Activated T-helper 17 cell treated with anti-CD3 and anti-CD28 coated beads, Interleukin-2, amount 50 U/mL, for 72 hours (primary cell): ENCODE results near the gene MYBPC2. TPM values are rescaled to one million over a fixed set of nuclear protein-coding genes. Genes with fewer than 3 reads are reported as not detected.

Experiments used
- ATAC-seq: fragments of 150-1000 bp; cut with Tn5 transposase; replicated peaks from 2 replicates; pipeline ENCODE4 v1.10.0; 2021; ENCODE audit warnings: mild to moderate bottlenecking, moderate library complexity
- H3K27ac Mint-ChIP-seq: one replicate; pipeline ENCODE4 v1.8.0; 2022; ENCODE audit warnings: mixed read lengths
- H3K27me3 Mint-ChIP-seq: one replicate; pipeline ENCODE4 v1.8.0; 2022; ENCODE audit warnings: mixed read lengths
- H3K36me3 Mint-ChIP-seq: one replicate; pipeline ENCODE4 v1.8.0; 2022; ENCODE audit warnings: low read depth, mild to moderate bottlenecking, mixed read lengths
- H3K4me1 Mint-ChIP-seq: one replicate; pipeline ENCODE4 v1.8.0; 2022; ENCODE audit warnings: mixed read lengths
- H3K4me3 Mint-ChIP-seq: one replicate; pipeline ENCODE4 v1.8.0; 2022; ENCODE audit warnings: mild to moderate bottlenecking, mixed read lengths
- H3K9me3 Mint-ChIP-seq: one replicate; pipeline ENCODE4 v1.8.0; 2022; ENCODE audit warnings: mixed read lengths
- total RNA-seq, 2 donors: library from RNA; stranded (reverse); gene quantifications; one replicate each; pipeline ENCODE4 v1.2.3, GENCODE V29; 2022

MYBPC2 gene
- total RNA-seq, 2 donors from 2014 or later: 0.28 to 4.6 TPM

GRCh38 chr19:50417111-50418081 is 15.3 kb upstream of the MYBPC2 start:
- Mint-ChIP-seq H3K27me3 (peaks cover 24% of the 10 kb centered on the region), H3K36me3 (peaks cover 37% of the 10 kb centered on the region), H3K4me1 (peaks cover 11% of the 10 kb centered on the region), H3K9me3 (no peaks in the 10 kb centered on the region), H3K27ac (no peak overlapping the region), H3K4me3 (no peak overlapping the region)
- no peak for ATAC-seq

- H3K4me1 Mint-ChIP-seq: peaks cover 11% of the 10 kb centered on the region
These were observed 14.3 kb upstream of the MYBPC2 start, which contains the start of gene SPIB for GRCh38 chr19:50418176-50419021. Gene SPIB, plus strand, starts transcription at chr19:50418938. Its CDS starts 25 bp downstream, at chr19:50418963.

GRCh38 chr19:50419022-50419579 is 13.6 kb upstream of the MYBPC2 start:
- peaks cover 24% of the 10 kb centered on the region for H3K36me3 Mint-ChIP-seq
- peaks cover 24% of the 10 kb centered on the region for H3K27me3 Mint-ChIP-seq
- H3K4me1 Mint-ChIP-seq: peaks cover 11% of the 10 kb centered on the region
- no peak overlapping the region for H3K27ac Mint-ChIP-seq
- H3K9me3 Mint-ChIP-seq: no peaks in the 10 kb centered on the region
- no peak overlapping the region for H3K4me3 Mint-ChIP-seq
- ATAC-seq: no peak

More at GRCh38 chr19:50418176-50419021, 14.3 kb upstream of the MYBPC2 start, which contains the start of gene SPIB:
- ATAC-seq: no peak
- no peak within 1 kb of the TSS for H3K27ac Mint-ChIP-seq
- H3K4me3 Mint-ChIP-seq: no peak within 1 kb of the TSS
- peaks cover 29% of the 10 kb centered on the region for H3K36me3 Mint-ChIP-seq
- peaks cover 24% of the 10 kb centered on the region for H3K27me3 Mint-ChIP-seq
- no peaks in the 10 kb centered on the region for H3K9me3 Mint-ChIP-seq

- H3K9me3 Mint-ChIP-seq: no peaks in the 10 kb centered on the region
- no peak for ATAC-seq
- no peak overlapping the region for H3K4me3 Mint-ChIP-seq
- H3K4me1 Mint-ChIP-seq: peaks cover 11% of the 10 kb centered on the region
- peaks cover 24% of the 10 kb centered on the region for H3K27me3 Mint-ChIP-seq
- H3K27ac Mint-ChIP-seq: no peak overlapping the region
- H3K36me3 Mint-ChIP-seq: peaks cover 22% of the 10 kb centered on the region
These were observed 13.1 kb upstream of the MYBPC2 start for GRCh38 chr19:50419580-50420035.

GRCh38 chr19:50420127-50420526 is 12.6 kb upstream of the MYBPC2 start:
- Mint-ChIP-seq H3K4me1 (peaks cover 11% of the 10 kb centered on the region), H3K4me3 (no peak overlapping the region), H3K36me3 (peaks cover 18% of the 10 kb centered on the region), H3K27ac (no peak overlapping the region), H3K9me3 (no peaks in the 10 kb centered on the region), H3K27me3 (peaks cover 24% of the 10 kb centered on the region)
- no peak for ATAC-seq

GRCh38 chr19:50420808-50421207 is 11.9 kb upstream of the MYBPC2 start:
- Mint-ChIP-seq H3K4me3 (no peak overlapping the region), H3K36me3 (peaks cover 17% of the 10 kb centered on the region), H3K4me1 (peaks cover 11% of the 10 kb centered on the region), H3K27ac (no peak overlapping the region), H3K9me3 (no peaks in the 10 kb centered on the region), H3K27me3 (peaks cover 24% of the 10 kb centered on the region)
- ATAC-seq: no peak

- no peak overlapping the region for H3K4me3 Mint-ChIP-seq
- H3K4me1 Mint-ChIP-seq: peaks cover 11% of the 10 kb centered on the region
- H3K27ac Mint-ChIP-seq: no peak overlapping the region
- H3K27me3 Mint-ChIP-seq: peaks cover 24% of the 10 kb centered on the region
- peaks cover 13% of the 10 kb centered on the region for H3K36me3 Mint-ChIP-seq
- ATAC-seq: no peak
- H3K9me3 Mint-ChIP-seq: no peaks in the 10 kb centered on the region
These were observed 10.1 kb upstream of the MYBPC2 start for GRCh38 chr19:50422397-50423278.

GRCh38 chr19:50423279-50424113 is 9.2 kb upstream of the MYBPC2 start:
- no peaks in the 10 kb centered on the region for H3K9me3 Mint-ChIP-seq
- no peak overlapping the region for H3K4me3 Mint-ChIP-seq
- no peak overlapping the region for H3K27ac Mint-ChIP-seq
- H3K36me3 Mint-ChIP-seq: peaks cover 10% of the 10 kb centered on the region
- H3K4me1 Mint-ChIP-seq: peaks cover 11% of the 10 kb centered on the region
- ATAC-seq: no peak
- peaks cover 22% of the 10 kb centered on the region for H3K27me3 Mint-ChIP-seq

GRCh38 chr19:50425581-50425980 is 7.1 kb upstream of the MYBPC2 start:
- no peak for ATAC-seq
- Mint-ChIP-seq H3K36me3 (no peaks in the 10 kb centered on the region), H3K27me3 (peaks cover 11% of the 10 kb centered on the region), H3K4me3 (no peak overlapping the region), H3K27ac (no peak overlapping the region), H3K4me1 (no peaks in the 10 kb centered on the region), H3K9me3 (no peaks in the 10 kb centered on the region)

GRCh38 chr19:50427318-50427925 is 5.3 kb upstream of the MYBPC2 start:
- H3K27me3 Mint-ChIP-seq: peaks cover 4% of the 10 kb centered on the region
- no peak for ATAC-seq
- no peak overlapping the region for H3K27ac Mint-ChIP-seq
- H3K4me1 Mint-ChIP-seq: peaks cover 3% of the 10 kb centered on the region
- no peaks in the 10 kb centered on the region for H3K9me3 Mint-ChIP-seq
- H3K4me3 Mint-ChIP-seq: peak overlapping the region; percentile 27
- no peaks in the 10 kb centered on the region for H3K36me3 Mint-ChIP-seq

GRCh38 chr19:50427997-50428425 is 4.7 kb upstream of the MYBPC2 start:
- H3K27ac Mint-ChIP-seq: no peak overlapping the region
- no peaks in the 10 kb centered on the region for H3K36me3 Mint-ChIP-seq
- ATAC-seq: no peak

GRCh38 chr19:50428772-50429463 is 3.8 kb upstream of the MYBPC2 start:
- peaks cover 9% of the 10 kb centered on the region for H3K27me3 Mint-ChIP-seq
- H3K9me3 Mint-ChIP-seq: no peaks in the 10 kb centered on the region
- H3K36me3 Mint-ChIP-seq: no peaks in the 10 kb centered on the region
- no peak overlapping the region for H3K27ac Mint-ChIP-seq
- no peak for ATAC-seq
- H3K4me1 Mint-ChIP-seq: peaks cover 3% of the 10 kb centered on the region
- H3K4me3 Mint-ChIP-seq: peak overlapping the region; percentile 25

More at GRCh38 chr19:50427997-50428425, 4.7 kb upstream of the MYBPC2 start:
- H3K27me3 Mint-ChIP-seq: peaks cover 6% of the 10 kb centered on the region
- H3K9me3 Mint-ChIP-seq: no peaks in the 10 kb centered on the region
- H3K4me3 Mint-ChIP-seq: peak overlapping the region; percentile 27
- peaks cover 3% of the 10 kb centered on the region for H3K4me1 Mint-ChIP-seq
